Prostate gland (tissue), 2 donors: ENCODE results near the gene BMP7. TPM values are rescaled to one million over a fixed set of nuclear protein-coding genes. Genes with fewer than 3 reads are reported as not detected.

Experiments used
- DNase-seq: peaks from one replicate; pipeline ENCODE4 v3.0.0-alpha.2; 2019; ENCODE audit warnings: low spot score
- H3K27ac ChIP-seq, 2 donors: fragments of 200-600 bp; sonication (generic); 2 replicates each; pipeline ENCODE4 v1.5.1; 2017 to 2019
- H3K27me3 ChIP-seq: fragments of 200-600 bp; sonication (generic); replicated peaks from 2 replicates; pipeline ENCODE4 v1.5.1; 2019; ENCODE audit not compliant: insufficient read depth
- H3K36me3 ChIP-seq, 2 donors: fragments of 200-600 bp; sonication (generic); 1 replicate in 1 of 2; 2 replicates in 1 of 2; pipeline versions ENCODE4 v1.5.1 to v1.8.1; 2017 to 2019
- H3K4me1 ChIP-seq: fragments of 200-600 bp; sonication (generic); replicated peaks from 2 replicates; pipeline ENCODE4 v1.5.1; 2019
- H3K4me3 ChIP-seq, 2 donors: fragments of 200-600 bp; sonication (generic); 2 replicates each; pipeline ENCODE4 v1.5.1; 2017 to 2019
- H3K9me3 ChIP-seq: fragments of 200-600 bp; sonication (generic); 2 replicates; pipeline ENCODE4 v1.5.1; 2017
- CTCF ChIP-seq, 4 experiments: fragments of 200-600 bp in 2 of 4; fragments of 450-650 bp in 2 of 4; sonication (generic) in 2 of 4; IDR thresholded peaks; 1 replicate in 3 of 4; 2 replicates in 1 of 4; pipeline ENCODE4 v1.5.1; 2016 to 2019; ENCODE audit warnings: antibody characterized with exemption in 4 of 4, mild to moderate bottlenecking in 2 of 4, moderate library complexity in 2 of 4
- POLR2A ChIP-seq: fragments of 450-650 bp; IDR thresholded peaks from one replicate; pipeline ENCODE4 v1.6.1; 2016; ENCODE audit warnings: antibody characterized with exemption, mild to moderate bottlenecking
- POLR2AphosphoS5 ChIP-seq: sonication (generic); formaldehyde crosslinking; IDR thresholded peaks from one replicate; pipeline ENCODE4 v1.6.1; 2017; ENCODE audit warnings: antibody characterized with exemption
- WGBS: methylation state at CpG from one replicate; pipeline ENCODE4 v1.1.5; 2018; 5-methylcytosine and 5-hydroxymethylcytosine counted together
- intact Hi-C: fragments of 100-400 bp; cut with DNase I; formaldehyde crosslinking; loops from one replicate; pipeline ENCODE4 v1.14.2; 2022
- total RNA-seq, 2 donors: library from RNA; depleted of rRNA; stranded (reverse); fragments of >200 nt; gene quantifications; one replicate each; pipeline ENCODE4 v1.1.0, GENCODE V29; 2016

BMP7 gene
- 10 to 100 TPM; 10.5 to 16.8 TPM for total RNA-seq

DNA sequence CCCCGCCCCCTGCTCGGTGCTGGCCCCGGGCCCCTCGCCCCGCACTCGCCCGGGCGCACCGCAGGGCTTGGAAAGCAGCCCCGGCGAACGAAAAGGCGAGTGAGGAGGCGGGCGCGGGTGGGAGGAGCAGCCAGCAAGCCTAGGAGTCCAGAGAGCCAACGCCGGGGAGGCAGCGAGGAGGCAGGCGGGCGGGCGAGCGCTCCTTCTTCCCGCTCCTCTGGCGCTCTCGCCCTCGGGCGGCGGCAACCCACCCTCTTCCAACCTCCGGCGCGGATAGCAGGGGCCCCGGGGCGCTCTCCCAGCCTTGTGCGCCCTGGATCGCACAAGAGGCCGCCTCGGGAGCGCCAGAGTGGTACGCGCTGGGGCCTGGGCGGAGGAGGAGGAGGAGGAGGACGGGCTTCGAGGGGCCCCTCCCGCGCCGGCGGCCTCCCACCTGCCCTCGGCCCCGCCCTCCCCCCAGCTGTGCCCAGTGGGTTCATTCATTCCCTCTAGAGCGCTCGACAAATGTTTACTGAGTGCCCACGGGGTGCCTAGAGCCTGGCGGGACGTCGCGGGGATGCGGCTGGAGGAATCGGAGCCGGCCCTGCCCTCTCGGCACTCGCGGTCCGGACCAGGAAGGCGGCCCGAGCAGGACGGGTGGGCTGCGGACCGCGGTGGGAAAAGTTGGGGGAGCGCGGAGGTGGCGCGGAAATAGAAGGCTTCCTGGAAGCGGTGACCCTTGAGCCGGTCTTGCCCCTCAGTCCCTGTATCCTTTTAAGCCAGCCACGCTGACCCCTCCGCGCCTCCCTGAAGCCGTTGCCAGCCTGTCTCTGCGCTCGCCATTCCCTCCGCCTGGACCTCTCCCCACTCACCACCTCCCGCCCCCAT lies at the start of gene BMP7:
Gene BMP7, minus strand, starts transcription at position 351 of the 867 bp plus-strand sequence. CDS start 519 bp downstream, outside the sequence.
- Histone ChIP-seq H3K9me3 (no peaks in the 10 kb centered on the region), H3K27ac (peak within 1 kb of the TSS; percentile 39 to 46), H3K4me3 (peak within 1 kb of the TSS; percentile 35 to 43), H3K36me3 (no peaks in the 10 kb centered on the region), H3K4me1 (peaks cover 12% of the 10 kb centered on the region), H3K27me3 (no peaks in the 10 kb centered on the region)
- intact Hi-C loops, result no loop called here
- WGBS, result 2% methylated on average over 74 of the region's 84 CpGs
- no peak for TF ChIP-seq CTCF (IDR thresholded peaks at IDR 0.05)
- TF ChIP-seq POLR2A, result peak; percentile 65
- no peak for DNase-seq

GRCh38 chr20:57315976-57316480 lies 49.6 kb upstream of the BMP7 start:
- no peak for DNase-seq
- H3K27ac ChIP-seq, result no peak overlapping the region
- H3K36me3 ChIP-seq, result no peaks in the 10 kb centered on the region
- intact Hi-C loops, result no loop called here
- no peaks in the 10 kb centered on the region for H3K9me3 ChIP-seq
- WGBS, result 89% methylated on average over 8 of the region's 8 CpGs
- no peak for TF ChIP-seq POLR2AphosphoS5
- TF ChIP-seq POLR2A, result no peak
- no peak for TF ChIP-seq CTCF (IDR thresholded peaks at IDR 0.05)
- H3K27me3 ChIP-seq, result peaks cover 2% of the 10 kb centered on the region
- no peak overlapping the region for H3K4me3 ChIP-seq
- H3K4me1 ChIP-seq, result no peaks in the 10 kb centered on the region

DNA sequence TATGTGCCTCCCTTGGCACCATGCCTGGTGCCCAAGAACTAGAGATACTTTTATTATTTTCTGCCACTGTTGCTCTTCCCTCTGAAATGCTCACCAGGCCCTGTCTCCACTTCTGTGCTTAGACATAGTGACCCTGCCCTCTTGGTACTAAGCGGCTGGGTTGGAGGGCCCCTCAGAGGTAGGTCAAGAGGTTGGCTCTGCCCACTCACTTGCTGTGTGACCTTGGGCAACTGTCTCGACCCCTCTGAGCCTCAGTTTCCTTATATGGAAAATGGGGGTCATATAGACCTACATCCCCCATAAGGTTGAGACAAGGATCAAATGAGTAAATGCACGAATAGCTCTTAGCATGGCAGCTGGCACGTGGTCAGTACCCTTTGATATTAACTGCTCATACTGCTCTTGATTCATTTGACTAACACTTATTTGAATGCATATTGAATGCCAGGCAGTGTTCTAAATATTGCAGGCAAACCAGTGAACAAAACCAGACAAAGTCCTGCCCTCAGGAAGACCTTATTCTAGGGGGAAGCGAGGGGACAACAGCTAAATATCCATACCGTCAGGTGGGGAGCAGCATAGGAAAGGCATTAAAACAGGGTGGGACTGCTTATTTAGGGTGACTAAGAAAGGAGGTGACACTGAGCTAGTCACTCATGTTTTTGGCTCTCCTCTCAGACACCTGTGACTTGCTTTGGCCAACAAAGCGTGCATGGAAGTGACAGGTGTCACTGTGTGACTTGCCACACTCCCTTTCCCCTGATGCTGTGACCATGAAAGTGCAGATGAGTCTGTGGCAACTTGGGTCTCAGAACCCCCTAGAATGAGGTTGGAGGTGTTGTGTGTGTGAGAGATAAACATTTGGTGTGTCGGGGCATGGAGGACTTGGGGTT lies 48.9 kb upstream of the BMP7 start:
- peaks cover 2% of the 10 kb centered on the region for H3K27me3 ChIP-seq
- DNase-seq, result no peak
- 92% methylated on average over 8 of the region's 8 CpGs for WGBS
- H3K4me1 ChIP-seq, result no peaks in the 10 kb centered on the region
- H3K27ac ChIP-seq, result no peak overlapping the region
- TF ChIP-seq POLR2AphosphoS5 (no peak), POLR2A (no peak), CTCF (IDR thresholded peaks at IDR 0.05) (no peak)
- intact Hi-C loops, result no loop called here
- no peaks in the 10 kb centered on the region for H3K36me3 ChIP-seq
- no peaks in the 10 kb centered on the region for H3K9me3 ChIP-seq
- H3K4me3 ChIP-seq, result no peak overlapping the region

GRCh38 chr20:57313951-57314350 lies 47.5 kb upstream of the BMP7 start:
- Histone ChIP-seq H3K36me3 (no peaks in the 10 kb centered on the region), H3K4me1 (no peaks in the 10 kb centered on the region), H3K27me3 (peaks cover 2% of the 10 kb centered on the region), H3K9me3 (no peaks in the 10 kb centered on the region), H3K27ac (no peak overlapping the region), H3K4me3 (no peak overlapping the region)
- WGBS, result 94% methylated on average over 5 of the region's 5 CpGs
- TF ChIP-seq CTCF (IDR thresholded peaks at IDR 0.05) (no peak), POLR2AphosphoS5 (no peak), POLR2A (no peak)
- DNase-seq, result no peak
- intact Hi-C loops, result no loop called here
